Glomerular visceral epithelial cell (primary cell): ENCODE results near the gene KRCC1.
"Not testable (repeated sequence)": the region's sequence is repeated elsewhere in the genome, so short reads cannot be mapped to it uniquely, and the experiment has no call there.

ENCODE experiments used
- DNase-seq: peaks from one replicate; pipeline ENCODE4 v3.0.0-alpha.2; 2016; ENCODE audit errors: extremely low spot score

The KRCC1 gene

GRCh38 chr2:88002359-88002707 is 53.2 kb downstream of the KRCC1 start:
- DNase-seq: no peak

GRCh38 chr2:88000474-88000873 is 55.1 kb downstream of the KRCC1 start:
- not testable (repeated sequence) for DNase-seq

GRCh38 chr2:87996570-87996969 is 59.0 kb downstream of the KRCC1 start:
- no peak for DNase-seq

GRCh38 chr2:87995756-87996155 is 59.8 kb downstream of the KRCC1 start:
- no peak for DNase-seq

GRCh38 chr2:87994304-87994850 is 61.2 kb downstream of the KRCC1 start:
- not testable (repeated sequence) for DNase-seq

DNA sequence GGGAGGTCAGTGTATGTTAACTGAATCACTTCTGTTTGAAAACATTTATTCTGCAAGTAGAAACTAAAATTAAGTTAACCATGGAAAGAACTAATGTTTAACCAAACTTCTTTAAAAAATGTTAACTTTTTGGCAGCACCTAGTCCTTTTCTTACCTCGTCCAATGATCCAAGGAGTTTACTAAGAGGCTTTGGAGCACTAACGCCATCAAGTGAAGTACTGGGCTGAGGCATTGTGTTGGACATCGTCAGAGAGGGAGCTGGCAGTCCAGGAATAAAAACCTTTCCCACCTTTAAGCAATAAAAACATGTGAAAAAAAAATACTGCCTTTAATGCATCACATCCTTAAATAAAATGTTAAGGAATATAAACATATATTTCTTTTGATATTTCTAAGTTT is 63.0 kb downstream of the KRCC1 start:
- not testable (repeated sequence) for DNase-seq

GRCh38 chr2:87987473-87987872 is 68.1 kb downstream of the KRCC1 start:
- not testable (repeated sequence) for DNase-seq

DNA sequence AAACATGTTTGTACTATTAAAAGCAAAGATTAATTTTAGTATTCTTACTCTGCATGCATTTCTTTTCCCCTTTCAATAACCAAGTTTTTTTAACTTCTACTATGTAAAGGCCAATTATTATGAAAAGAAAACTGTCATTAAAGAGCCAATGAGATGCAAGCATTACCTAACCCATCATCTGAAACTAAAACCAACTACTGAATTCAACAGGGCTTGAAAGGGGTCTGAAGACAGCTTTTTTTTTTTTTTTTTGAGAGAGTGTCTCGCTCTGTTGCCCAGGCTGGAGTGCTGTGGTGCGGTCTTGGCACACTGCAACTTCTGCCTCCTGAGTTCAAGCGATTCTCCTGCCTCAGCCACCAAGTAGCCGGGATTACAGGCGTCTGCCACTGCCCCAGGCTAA is 69.7 kb downstream of the KRCC1 start:
- not testable (repeated sequence) for DNase-seq

DNA sequence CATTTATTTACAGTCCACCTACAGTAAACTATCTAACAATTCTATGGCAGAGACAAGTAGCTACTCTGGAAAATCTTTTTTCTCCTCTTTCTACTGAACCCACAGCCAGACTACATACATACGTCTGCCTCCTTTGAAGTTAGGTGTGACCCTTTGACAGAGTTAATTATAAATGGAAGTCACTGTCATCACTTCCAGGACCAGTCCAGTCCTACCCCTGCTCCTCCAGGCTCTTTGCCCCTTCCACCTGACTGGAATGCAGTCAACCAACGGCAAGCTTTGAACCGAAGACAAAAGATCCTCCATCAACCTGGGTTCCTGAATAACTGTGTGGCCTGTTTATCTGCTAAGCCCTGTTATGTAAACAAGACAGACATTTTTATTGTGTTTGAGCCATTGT is 74.4 kb downstream of the KRCC1 start:
- not testable (repeated sequence) for DNase-seq
